HG03342 (cell line): ENCODE measurements around the gene TNFRSF8.

Source experiments
- ATAC-seq: cut with Tn5 transposase; IDR thresholded peaks from one replicate; pipeline ENCODE4 v1.9.1; 2021; ENCODE audit warnings: mild to moderate bottlenecking, moderate library complexity; ENCODE audit not compliant: unreplicated experiment

Gene TNFRSF8

GRCh38 chr1:12059722-12060464 is 3.2 kb upstream of the TNFRSF8 start:
- ATAC-seq = no peak

DNA sequence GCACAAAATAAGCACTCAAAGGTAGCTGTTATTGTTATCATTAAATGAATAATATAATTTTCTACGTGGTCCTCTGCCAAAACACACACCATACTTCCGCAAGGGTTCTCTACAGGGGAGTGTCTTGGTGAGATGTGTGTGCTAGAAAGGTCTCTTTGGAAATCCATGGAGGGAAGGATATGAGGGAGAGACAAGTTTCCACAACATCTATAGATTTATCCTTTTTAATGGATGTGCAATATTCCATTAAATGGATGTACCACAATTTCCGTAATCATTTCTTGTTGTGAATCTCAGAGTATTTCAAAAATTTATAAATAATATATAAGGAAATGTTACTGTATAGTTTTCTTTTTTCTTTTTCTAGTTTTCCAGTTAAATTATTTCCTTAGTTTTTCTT is 2.6 kb upstream of the TNFRSF8 start:
- ATAC-seq = no peak

- ATAC-seq = no peak
These were observed 1.2 kb downstream of the TNFRSF8 start for GRCh38 chr1:12064073-12064969.

DNA sequence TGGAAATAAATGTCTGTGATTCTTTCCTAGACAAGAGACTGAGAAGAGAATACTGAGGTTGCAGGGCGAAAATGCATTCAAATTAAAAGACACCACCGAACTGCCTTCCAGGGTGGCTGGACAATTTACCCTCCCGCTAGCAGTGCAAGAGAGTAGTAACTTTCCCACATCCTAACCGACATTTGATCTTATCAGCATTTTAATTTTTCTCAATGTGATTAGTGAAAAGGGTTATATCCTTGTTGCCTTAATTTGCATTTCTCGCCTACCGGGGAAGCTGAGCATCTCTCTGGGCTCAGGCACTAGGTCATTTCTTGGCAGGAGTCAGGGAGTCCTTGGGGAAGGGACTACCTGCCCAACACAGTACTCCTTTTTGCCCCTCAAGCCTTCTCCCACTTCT is 2.8 kb downstream of the TNFRSF8 start:
- ATAC-seq = no peak

GRCh38 chr1:12067900-12068821 is 5.1 kb downstream of the TNFRSF8 start:
- ATAC-seq = no peak

- no peak for ATAC-seq
These were observed 6.6 kb downstream of the TNFRSF8 start for GRCh38 chr1:12069623-12070244.

- ATAC-seq = no peak
These were observed 8.8 kb downstream of the TNFRSF8 start for GRCh38 chr1:12071892-12072291.

DNA sequence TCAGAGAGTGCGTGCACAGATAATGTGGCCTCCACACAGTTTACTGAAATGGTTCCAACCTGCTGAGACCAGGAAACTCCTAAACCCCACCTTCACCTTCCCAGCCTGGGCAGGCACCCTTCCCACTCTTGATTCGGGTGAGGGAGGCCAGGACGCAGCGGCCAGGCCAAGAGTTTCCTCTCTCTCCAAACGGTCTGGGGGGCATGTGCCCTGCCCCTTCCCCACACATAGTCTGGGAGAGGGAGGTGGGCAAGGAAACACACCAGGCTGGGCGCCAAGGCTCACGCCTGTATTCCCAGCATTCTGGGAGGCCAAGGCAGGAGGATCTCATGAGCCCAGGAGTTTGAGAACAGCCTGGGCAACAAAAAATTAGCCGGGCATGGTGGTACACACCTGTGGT is 9.6 kb downstream of the TNFRSF8 start:
- ATAC-seq = no peak

GRCh38 chr1:12073796-12074195 is 10.7 kb downstream of the TNFRSF8 start:
- no peak for ATAC-seq

- ATAC-seq = no peak
These were observed 12.4 kb downstream of the TNFRSF8 start for GRCh38 chr1:12075195-12076114.

GRCh38 chr1:12076425-12077005 is 13.4 kb downstream of the TNFRSF8 start:
- no peak for ATAC-seq

DNA sequence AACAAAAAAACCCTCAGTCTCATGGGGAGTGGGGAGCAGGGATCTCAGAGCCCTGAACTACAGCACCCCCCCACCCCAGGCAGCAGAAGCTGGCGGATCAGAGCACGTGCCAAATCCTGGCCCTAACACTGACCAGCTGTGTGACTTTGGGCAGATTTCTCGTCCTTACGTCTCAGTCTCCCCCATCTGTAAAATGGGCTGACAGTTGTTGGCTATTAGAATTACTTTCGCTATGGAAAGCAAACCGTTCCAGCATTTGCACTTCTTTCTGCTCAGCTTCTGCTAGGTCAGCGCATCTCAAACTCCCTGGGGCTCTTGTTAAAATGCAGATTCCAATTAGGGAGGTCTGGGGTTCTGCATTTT is 15.5 kb downstream of the TNFRSF8 start:
- no peak for ATAC-seq

DNA sequence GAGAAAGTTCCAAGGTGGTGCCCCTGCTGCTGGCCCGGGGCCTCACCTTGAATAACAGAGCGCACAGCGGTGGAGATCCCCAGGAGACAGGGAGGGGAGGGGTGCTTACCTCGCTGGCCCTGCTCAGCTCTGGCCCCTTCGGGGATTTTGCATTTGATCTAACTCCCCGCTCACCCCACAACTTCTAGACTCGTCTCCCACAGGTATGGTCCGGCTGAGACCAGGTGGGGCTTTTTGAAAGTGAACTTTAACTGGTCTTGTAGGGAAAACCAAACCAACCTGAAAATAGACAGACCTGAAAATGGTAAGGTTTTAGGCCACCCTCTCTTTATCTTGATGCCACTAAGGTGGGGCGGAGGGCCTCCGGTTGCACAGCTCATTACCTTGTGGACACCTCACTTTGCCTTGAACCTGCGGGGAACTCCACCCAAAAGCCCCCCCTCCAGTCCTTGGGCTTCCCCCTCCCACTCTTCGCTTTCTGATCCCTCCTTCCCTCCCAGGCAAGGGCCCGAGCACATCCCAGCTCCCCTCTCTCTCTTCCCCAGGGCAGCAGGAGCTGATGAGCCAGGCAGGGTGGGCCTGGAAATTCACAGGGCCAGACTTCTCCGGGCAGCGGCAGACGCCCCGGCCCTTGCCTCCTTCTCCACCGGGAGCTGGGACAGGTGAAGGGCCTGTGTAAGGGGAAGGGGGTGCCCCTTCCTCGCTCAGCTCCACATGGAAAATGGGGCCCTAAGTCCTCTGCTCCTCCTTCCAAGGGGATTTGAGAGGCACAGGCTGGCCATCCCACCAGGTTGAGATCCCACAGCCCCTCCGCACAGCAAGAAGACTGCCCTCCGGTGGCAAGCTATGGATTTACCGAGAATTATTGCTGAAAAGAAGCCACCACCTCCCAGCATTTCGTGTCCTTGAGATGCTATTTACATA is 16.1 kb downstream of the TNFRSF8 start:
- ATAC-seq = no peak

- ATAC-seq = no peak
These were observed 17.1 kb downstream of the TNFRSF8 start for GRCh38 chr1:12080156-12080555.

GRCh38 chr1:12080773-12081556 is 17.9 kb downstream of the TNFRSF8 start:
- ATAC-seq = no peak

DNA sequence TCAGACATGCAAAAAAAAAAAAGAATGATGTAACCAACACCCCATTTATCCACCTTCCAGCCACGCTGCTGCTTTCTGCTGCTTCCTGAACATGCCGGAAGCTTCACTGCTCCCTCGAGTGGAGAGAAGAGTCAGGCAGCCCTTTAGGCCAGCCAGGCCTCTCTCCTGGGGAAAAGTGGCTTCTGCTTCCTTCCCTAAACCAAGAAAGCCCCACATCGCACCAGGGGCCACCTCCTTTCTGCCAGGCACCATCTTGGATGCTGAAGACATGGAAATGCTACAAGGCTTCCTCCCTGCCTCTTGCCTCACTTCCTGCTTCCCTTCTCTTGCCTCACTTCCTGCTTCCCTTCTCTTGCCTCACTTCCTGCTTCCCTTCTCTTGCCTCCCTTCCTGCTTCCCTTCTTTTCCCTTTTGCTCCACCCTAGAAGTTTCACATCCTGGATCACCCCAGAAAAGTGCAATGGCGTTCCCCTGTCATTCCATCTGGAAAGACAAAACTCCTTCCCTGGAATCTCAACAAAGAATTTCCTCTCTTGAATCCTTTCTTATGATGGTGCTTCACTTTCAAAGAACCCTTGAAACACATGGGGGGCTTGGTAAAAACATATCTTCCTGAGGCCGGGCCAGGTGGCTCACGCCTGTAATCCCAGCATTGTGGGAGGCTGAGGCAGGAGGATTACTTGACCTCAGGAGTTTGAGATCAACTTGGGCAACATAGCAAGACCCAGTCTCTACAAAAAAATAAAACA is 18.7 kb downstream of the TNFRSF8 start:
- no peak for ATAC-seq

DNA sequence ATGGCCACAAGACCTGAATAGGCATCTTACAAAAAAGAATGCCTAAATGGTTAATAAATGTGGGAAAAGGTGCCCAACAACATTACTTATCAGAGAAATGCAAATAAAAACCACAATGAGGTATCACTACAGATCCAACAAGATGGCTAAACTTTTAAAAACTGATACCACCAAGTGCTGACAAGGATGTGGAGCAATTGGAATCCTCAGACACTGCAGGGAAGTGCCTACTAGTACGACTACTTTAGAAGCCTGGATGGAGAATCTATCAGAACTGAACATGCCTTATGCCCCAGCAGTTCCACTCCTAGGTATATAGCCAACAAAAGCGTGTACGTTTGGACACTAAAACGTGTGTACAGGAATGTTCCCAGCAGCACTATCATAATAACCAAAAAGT is 19.9 kb downstream of the TNFRSF8 start:
- no peak for ATAC-seq
